ENCODE measurements around the gene IGF2BP1.
"Not testable (repeated sequence)": the region's sequence is repeated elsewhere in the genome, so short reads cannot be mapped to it uniquely, and the experiment has no call there.

IGF2BP1 gene

GRCh38 chr17:49001671-49002070 lies 4.5 kb downstream of the IGF2BP1 start:
- no peak for DNase-seq (ENCODE audit: low read depth)

GRCh38 chr17:49002331-49002730 lies 5.1 kb downstream of the IGF2BP1 start:
- no peak overlapping the region for H3K4me3 ChIP-seq (ENCODE audit: low read length)
- TF ChIP-seq CTCF (IDR thresholded peaks at IDR 0.05; ENCODE audit: insufficient read depth, low read depth, low read length, missing control alignments), result no peak
- DNase-seq (ENCODE audit: low read depth), result no peak

More at GRCh38 chr17:49001671-49002070, 4.5 kb downstream of the IGF2BP1 start:
- no peak overlapping the region for H3K4me3 ChIP-seq (ENCODE audit: low read length)
- no peak for TF ChIP-seq CTCF (IDR thresholded peaks at IDR 0.05; ENCODE audit: insufficient read depth, low read depth, low read length, missing control alignments)

- DNase-seq (ENCODE audit: low read depth), result no peak
- TF ChIP-seq CTCF (IDR thresholded peaks at IDR 0.05; ENCODE audit: insufficient read depth, low read depth, low read length, missing control alignments), result no peak
- H3K4me3 ChIP-seq (ENCODE audit: low read length), result no peak overlapping the region
Observed at GRCh38 chr17:49002766-49003165, 5.6 kb downstream of the IGF2BP1 start.

GRCh38 chr17:49003557-49004511 lies 6.6 kb downstream of the IGF2BP1 start:
- peak overlapping the region; percentile 26 for H3K4me3 ChIP-seq (ENCODE audit: low read length)
- no peak for DNase-seq (ENCODE audit: low read depth)
- TF ChIP-seq CTCF (IDR thresholded peaks at IDR 0.05; ENCODE audit: insufficient read depth, low read depth, low read length, missing control alignments), result no peak

- H3K4me3 ChIP-seq (ENCODE audit: low read length), result no peak overlapping the region
- DNase-seq (ENCODE audit: low read depth), result no peak
- TF ChIP-seq CTCF (IDR thresholded peaks at IDR 0.05; ENCODE audit: insufficient read depth, low read depth, low read length, missing control alignments), result no peak
Observed at GRCh38 chr17:49005140-49005539, 8.0 kb downstream of the IGF2BP1 start.

- not testable (repeated sequence) for H3K4me3 ChIP-seq (ENCODE audit: low read length); DNase-seq (ENCODE audit: low read depth)
Observed at GRCh38 chr17:49008908-49009307, 11.7 kb downstream of the IGF2BP1 start.

GRCh38 chr17:49012769-49013255 lies 15.6 kb downstream of the IGF2BP1 start:
- TF ChIP-seq CTCF (IDR thresholded peaks at IDR 0.05; ENCODE audit: insufficient read depth, low read depth, low read length, missing control alignments), result no peak
- no peak for DNase-seq (ENCODE audit: low read depth)
- H3K4me3 ChIP-seq (ENCODE audit: low read length), result no peak overlapping the region
